Small intestine (tissue), 7 donors: ENCODE data around the gene SDS. TPM values are rescaled to one million over a fixed set of nuclear protein-coding genes. Genes with fewer than 3 reads are reported as not detected.

Experiments
- DNase-seq, 2 donors: peaks; one replicate each; pipeline versions ENCODE4 v3.0.0 to v3.0.0-alpha.2; 2013
- FAIRE-seq: peaks from 2 replicates; lab custom pipeline; 2012; peaks lifted over from hg19 to GRCh38; lab: Jason Lieb, UNC
- H3K27ac ChIP-seq, 3 donors: one replicate each; pipeline ENCODE4 v1.5.1; 2013; ENCODE audit warnings: low read length in 2 of 3, mild to moderate bottlenecking in 2 of 3, control low read depth in 1 of 3, inconsistent platforms in 1 of 3, low read depth in 1 of 3, moderate library complexity in 1 of 3
- H3K27me3 ChIP-seq, 3 donors: one replicate each; pipeline ENCODE4 v1.6.1; 2013; ENCODE audit warnings: low read length in 3 of 3, inconsistent platforms in 1 of 3; ENCODE audit not compliant: control insufficient read depth in 3 of 3, insufficient read depth in 3 of 3
- H3K36me3 ChIP-seq, 3 donors: one replicate each; pipeline ENCODE4 v1.6.1; 2013; ENCODE audit warnings: low read length in 3 of 3, inconsistent platforms in 1 of 3, low read depth in 1 of 3, mild to moderate bottlenecking in 1 of 3, moderate library complexity in 1 of 3; ENCODE audit not compliant: control insufficient read depth in 3 of 3, insufficient read depth in 2 of 3
- H3K4me1 ChIP-seq, 3 donors: one replicate each; pipeline ENCODE4 v1.6.1; 2013; ENCODE audit warnings: low read length in 2 of 3, inconsistent platforms in 1 of 3, low read depth in 1 of 3, mild to moderate bottlenecking in 1 of 3, moderate library complexity in 1 of 3; ENCODE audit not compliant: control insufficient read depth in 3 of 3, insufficient read depth in 2 of 3
- H3K4me3 ChIP-seq, 3 donors: one replicate each; pipeline ENCODE4 v1.5.1; 2013; ENCODE audit warnings: low read length in 3 of 3, control low read depth in 1 of 3, inconsistent platforms in 1 of 3, low read depth in 1 of 3, mild to moderate bottlenecking in 1 of 3, moderate library complexity in 1 of 3
- H3K9me3 ChIP-seq, 2 donors: one replicate each; pipeline ENCODE4 v1.6.1; 2013; ENCODE audit warnings: low read depth in 1 of 2, low read length in 1 of 2; ENCODE audit not compliant: control insufficient read depth in 2 of 2, insufficient read depth in 1 of 2
- WGBS, 3 donors: extraction: QIAGEN DNeasy Blood & Tissue Kit; methylation state at CpG; one replicate each; pipeline ENCODE4 v1.1.7; 2013; 5-methylcytosine and 5-hydroxymethylcytosine counted together
- polyA plus RNA-seq, 4 donors: library from polyadenylated mRNA; stranded (reverse) in 3 of 4; unstranded in 1 of 4; fragments of 200-250 nt in 3 of 4; fragments of 120-200 nt in 1 of 4; gene quantifications; one replicate each; pipeline versions ENCODE4 v1.2.1 to v1.2.3, GENCODE V29; 2013
- donor health status: healthy with polysubstance abuse.
- donor health status: control.
- donor health status: control.
- donor health status: Bipolar disorder and iron deficiency.
- donor health status: healthy.

Gene SDS
- polyA plus RNA-seq, 4 donors = 0.46 to 3.8 (median 1.3) TPM; not detected in 1

DNA sequence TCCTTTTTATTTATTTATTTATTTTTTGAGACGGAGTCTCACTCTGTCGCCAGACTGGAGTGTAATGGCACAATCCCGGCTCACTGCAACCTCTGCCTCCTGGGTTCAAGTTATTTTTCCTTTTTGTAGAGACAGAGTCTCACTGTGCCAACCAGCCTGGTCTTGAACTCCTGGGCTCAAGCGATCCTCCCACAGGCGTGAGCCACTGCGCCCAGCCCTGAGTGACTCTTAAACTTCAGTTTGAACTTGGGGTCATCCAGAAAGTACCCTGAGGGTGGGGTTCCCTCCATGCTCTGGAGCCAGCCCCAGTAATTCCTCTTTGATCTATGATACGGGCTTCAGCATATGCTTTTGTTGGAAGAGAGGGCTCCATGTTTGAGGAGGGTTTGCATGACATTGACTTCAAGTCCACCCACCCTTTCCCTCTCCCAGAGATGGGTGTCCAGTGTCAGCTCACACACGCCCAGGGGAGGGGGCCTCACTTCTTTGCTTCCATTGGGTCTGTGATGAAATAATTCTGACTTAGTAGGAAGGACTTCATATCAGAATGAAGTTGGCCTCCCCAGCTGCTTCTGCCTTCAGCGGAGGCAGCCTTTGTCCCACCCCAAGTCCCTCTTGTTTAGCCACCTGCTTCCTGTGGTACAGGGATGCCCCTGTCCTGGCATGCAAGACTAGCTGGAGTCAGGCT lies 11.9 kb downstream of the SDS start:
- no peak for DNase-seq
- Histone ChIP-seq H3K27me3 (no peaks in the 10 kb centered on the region), H3K9me3 (peaks cover 0 to 4% of the 10 kb centered on the region in 2 donors), H3K4me3 (no peak overlapping the region), H3K36me3 (peaks cover 0 to 24% (median 0%) of the 10 kb centered on the region in 3 donors), H3K4me1 (no peaks in the 10 kb centered on the region), H3K27ac (no peak overlapping the region)
- no peak for FAIRE-seq
- WGBS, 3 donors = 88 to 93% (median 92%) methylated on average over 9 of the region's 9 CpGs

GRCh38 chr12:113391145-113391544 lies 12.5 kb downstream of the SDS start:
- Histone ChIP-seq H3K36me3 (peaks cover 0 to 25% (median 0%) of the 10 kb centered on the region in 3 donors), H3K4me1 (no peaks in the 10 kb centered on the region), H3K9me3 (peaks cover 0 to 4% of the 10 kb centered on the region in 2 donors), H3K4me3 (no peak overlapping the region), H3K27ac (no peak overlapping the region), H3K27me3 (no peaks in the 10 kb centered on the region)
- DNase-seq = no peak
- no peak for FAIRE-seq
- 89 to 93% (median 91%) methylated on average over 3 of the region's 3 CpGs for WGBS, 3 donors

DNA sequence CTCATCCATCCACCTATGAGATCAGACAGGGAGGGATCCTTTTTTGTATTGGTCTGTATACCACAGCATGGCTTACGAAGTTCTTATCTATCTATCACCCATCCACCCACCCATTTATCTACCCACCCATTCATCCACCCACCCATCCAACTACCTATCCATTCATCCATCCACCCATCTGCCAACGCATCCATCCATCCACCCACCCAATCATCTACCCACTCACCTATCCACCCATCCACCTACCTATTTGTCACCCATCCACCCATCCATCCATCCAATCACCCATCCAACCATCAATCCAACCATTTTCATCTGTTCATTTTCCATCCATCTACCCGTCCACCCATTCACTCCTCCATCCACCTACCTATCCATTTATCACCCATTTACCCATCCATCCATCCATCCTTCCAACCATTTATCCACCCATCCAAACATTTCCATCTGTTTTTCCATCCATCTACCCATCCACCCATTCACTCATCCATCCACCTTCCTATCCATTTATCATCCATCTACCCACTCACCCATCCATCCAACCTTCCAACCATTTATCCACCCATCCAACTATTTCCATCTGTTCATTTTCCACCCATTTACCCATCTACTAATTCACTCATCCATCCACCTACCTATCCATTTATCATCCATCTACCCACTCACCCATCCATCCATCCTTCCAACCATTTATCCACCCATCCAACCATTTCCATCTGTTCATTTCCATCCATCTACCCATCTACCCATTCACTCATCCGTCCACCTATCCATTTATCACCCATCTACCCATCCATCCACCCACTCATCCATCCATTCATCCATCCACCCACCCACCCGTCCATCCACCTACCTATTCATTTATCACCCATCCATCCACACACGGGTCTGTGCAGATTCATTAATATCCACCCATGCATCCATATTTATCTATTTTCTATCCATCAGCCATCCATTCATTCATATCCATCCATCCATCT lies 13.3 kb downstream of the SDS start:
- no peak overlapping the region for H3K4me3 ChIP-seq
- DNase-seq (no peak), FAIRE-seq (no peak)
- H3K36me3 ChIP-seq = peaks cover 0 to 28% (median 0%) of the 10 kb centered on the region in 3 donors
- no peaks in the 10 kb centered on the region for H3K4me1 ChIP-seq
- 93 to 97% (median 95%) methylated on average over 6 of the region's 6 CpGs for WGBS, 3 donors
- peaks cover 0 to 4% of the 10 kb centered on the region in 2 donors for H3K9me3 ChIP-seq
- no peaks in the 10 kb centered on the region for H3K27me3 ChIP-seq
- no peak overlapping the region for H3K27ac ChIP-seq

DNA sequence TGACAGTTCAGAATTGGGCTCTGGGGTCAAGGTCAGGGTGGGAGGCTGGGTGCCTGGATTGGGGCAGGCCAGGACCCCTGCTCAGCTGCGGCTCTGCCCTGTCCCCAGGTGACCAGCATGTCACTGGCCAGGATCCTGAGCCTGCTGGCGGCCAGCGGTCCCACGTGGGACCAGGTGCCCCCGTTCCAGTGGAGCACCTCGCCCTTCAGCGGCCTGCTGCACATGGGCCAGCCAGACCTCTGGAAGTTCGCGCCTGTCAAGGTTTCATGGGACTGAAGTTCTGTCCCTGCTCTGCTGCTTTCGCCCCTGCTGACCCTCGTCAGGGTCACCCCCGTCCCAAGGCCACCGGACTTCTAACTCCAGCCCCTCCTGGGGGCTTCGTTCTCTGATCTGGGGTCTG lies 15.3 kb downstream of the SDS start:
- 93 to 94% (median 94%) methylated on average over 12 to 14 of the region's 14 CpGs for WGBS, 3 donors
- H3K4me3 ChIP-seq = no peak overlapping the region
- H3K9me3 ChIP-seq = peaks cover 0 to 4% of the 10 kb centered on the region in 2 donors
- H3K36me3 ChIP-seq = peaks cover 0 to 42% (median 0%) of the 10 kb centered on the region in 3 donors
- DNase-seq (no peak), FAIRE-seq (no peak)
- H3K27ac ChIP-seq = no peak overlapping the region
- no peaks in the 10 kb centered on the region for H3K4me1 ChIP-seq
- no peaks in the 10 kb centered on the region for H3K27me3 ChIP-seq

- peaks cover 0 to 44% (median 0%) of the 10 kb centered on the region in 3 donors for H3K36me3 ChIP-seq
- H3K27me3 ChIP-seq = no peaks in the 10 kb centered on the region
- no peak for FAIRE-seq
- no peak for DNase-seq
- H3K4me3 ChIP-seq = no peak overlapping the region
- no peaks in the 10 kb centered on the region for H3K9me3 ChIP-seq
- H3K27ac ChIP-seq = no peak overlapping the region
- WGBS, 3 donors = 94 to 96% (median 96%) methylated on average over 10 to 11 of the region's 11 CpGs
- no peaks in the 10 kb centered on the region for H3K4me1 ChIP-seq
Observed at GRCh38 chr12:113387631-113388030, 16.1 kb downstream of the SDS start.

DNA sequence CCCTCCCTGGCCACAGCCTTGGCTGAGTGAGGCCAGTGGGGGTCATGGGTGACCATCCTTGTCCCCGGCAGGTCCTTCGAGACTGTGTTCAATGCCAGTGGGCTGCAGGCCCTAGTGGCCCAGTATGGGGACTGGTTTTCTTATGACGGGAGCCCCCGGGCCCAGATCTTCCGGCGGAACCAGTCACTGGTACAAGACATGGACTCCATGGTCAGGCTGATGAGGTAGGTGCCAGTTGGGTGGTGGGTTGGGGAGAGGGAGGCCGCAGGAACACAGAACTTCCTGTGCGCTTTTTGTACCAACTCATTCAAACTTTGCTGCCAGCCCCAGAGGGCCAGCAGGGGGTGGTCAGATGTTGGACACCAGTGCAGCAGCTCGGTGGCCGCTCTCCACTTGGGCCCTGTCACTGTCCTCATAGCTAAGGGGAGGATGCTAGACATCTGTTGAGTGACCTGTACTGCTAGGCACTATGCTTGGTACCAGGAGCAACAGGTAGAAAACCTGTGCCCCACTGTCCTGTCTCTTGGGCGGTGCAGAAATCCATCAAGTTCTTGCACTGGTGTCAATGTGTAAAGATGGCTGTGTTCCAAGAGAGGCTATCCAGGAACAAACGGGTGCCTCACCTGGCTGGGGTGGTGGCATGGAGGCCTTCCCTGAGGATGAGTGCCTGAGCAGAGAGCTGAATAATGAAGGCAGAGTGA lies 16.7 kb downstream of the SDS start:
- Histone ChIP-seq H3K4me1 (no peaks in the 10 kb centered on the region), H3K27me3 (no peaks in the 10 kb centered on the region), H3K27ac (no peak overlapping the region), H3K9me3 (no peaks in the 10 kb centered on the region), H3K36me3 (peaks cover 0 to 46% (median 0%) of the 10 kb centered on the region in 3 donors), H3K4me3 (no peak overlapping the region)
- no peak for DNase-seq
- WGBS, 3 donors = 93 to 96% (median 94%) methylated on average over 11 to 12 of the region's 12 CpGs
- no peak for FAIRE-seq

GRCh38 chr12:113385282-113385882 lies 18.3 kb downstream of the SDS start:
- peaks cover 0 to 55% (median 10%) of the 10 kb centered on the region in 3 donors for H3K36me3 ChIP-seq
- H3K9me3 ChIP-seq = no peaks in the 10 kb centered on the region
- no peak overlapping the region for H3K27ac ChIP-seq
- H3K27me3 ChIP-seq = no peaks in the 10 kb centered on the region
- DNase-seq (no peak), FAIRE-seq (no peak)
- no peak overlapping the region for H3K4me3 ChIP-seq
- WGBS, 3 donors = 92 to 93% (median 92%) methylated on average over 6 of the region's 6 CpGs
- H3K4me1 ChIP-seq = no peaks in the 10 kb centered on the region
